B cell (primary cell): ENCODE results near the gene CMTM5.

ENCODE experiments used
- CTCF ChIP-seq: fragments of 200-600 bp; IDR thresholded peaks from one replicate; pipeline ENCODE4 v1.8.0; 2022; ENCODE audit warnings: antibody characterized with exemption, mild to moderate bottlenecking
- EZH2 ChIP-seq: IDR thresholded peaks from 2 replicates; pipeline ENCODE4 v1.6.1; 2012; ENCODE audit warnings: borderline replicate concordance, low read depth, mild to moderate bottlenecking, moderate library complexity, low read length; ENCODE audit not compliant: insufficient read depth, poor library complexity, severe bottlenecking

DNA sequence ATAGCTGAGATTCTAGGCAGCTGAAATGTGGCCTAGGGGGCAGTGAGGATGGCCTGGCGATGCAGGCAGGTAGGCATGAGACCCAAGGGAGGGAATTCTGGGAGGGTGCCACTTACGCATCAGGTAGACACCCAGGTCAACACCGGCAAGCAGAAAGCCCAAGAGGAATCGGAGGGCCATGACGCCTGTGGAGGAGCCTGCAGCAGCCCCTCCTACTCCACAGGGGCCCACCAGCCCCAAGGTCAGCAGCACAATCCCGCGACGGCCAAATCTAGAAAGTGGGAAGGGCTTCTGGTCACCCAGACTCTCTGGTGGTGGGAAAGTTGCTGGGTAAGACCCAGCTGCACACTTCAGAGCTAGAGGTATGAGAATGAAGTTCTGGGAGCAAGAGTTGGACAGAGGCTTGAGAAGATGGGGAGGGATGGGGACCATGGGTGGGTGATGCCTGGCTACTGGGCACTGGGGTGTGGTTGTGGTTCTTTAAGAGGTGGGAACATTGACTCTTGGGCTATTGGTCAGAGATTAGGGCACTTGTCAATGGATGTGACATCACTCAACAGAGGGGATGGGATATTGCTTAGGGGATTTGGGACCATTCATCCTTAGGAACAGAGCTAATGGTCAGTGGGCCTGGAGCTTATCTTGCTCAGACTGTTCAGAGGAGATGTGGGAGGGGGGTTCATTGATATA, 27.5 kb upstream of the CMTM5 start:
- TF ChIP-seq EZH2 (no peak), CTCF (no peak)
